HG03095 (cell line): ENCODE results near the gene TIMP2.
"Not testable (repeated sequence)": the region's sequence is repeated elsewhere in the genome, so short reads cannot be mapped to it uniquely, and the experiment has no call there.

Source experiments
- ATAC-seq: cut with Tn5 transposase; IDR thresholded peaks from one replicate; pipeline ENCODE4 v1.9.1; 2021; ENCODE audit warnings: moderate library complexity; ENCODE audit not compliant: unreplicated experiment

The TIMP2 gene

GRCh38 chr17:78933025-78933958 lies 8.1 kb upstream of the TIMP2 start:
- ATAC-seq = no peak

- no peak for ATAC-seq
Measured at GRCh38 chr17:78929908-78930775, 5.0 kb upstream of the TIMP2 start.

GRCh38 chr17:78925662-78926555 lies 722 bp upstream of the TIMP2 start:
- no peak for ATAC-seq

GRCh38 chr17:78924481-78925151 lies 571 bp downstream of the TIMP2 start:
- no peak for ATAC-seq

- no peak for ATAC-seq
Measured at GRCh38 chr17:78923660-78924453, 1.3 kb downstream of the TIMP2 start.

- no peak for ATAC-seq
Measured at GRCh38 chr17:78922816-78923498, 2.2 kb downstream of the TIMP2 start.

- ATAC-seq = no peak
Measured at GRCh38 chr17:78921437-78921971, 3.7 kb downstream of the TIMP2 start.

- ATAC-seq = no peak
Measured at GRCh38 chr17:78920528-78920927, 4.7 kb downstream of the TIMP2 start.

GRCh38 chr17:78919861-78920450 lies 5.2 kb downstream of the TIMP2 start:
- no peak for ATAC-seq

GRCh38 chr17:78918979-78919378 lies 6.2 kb downstream of the TIMP2 start:
- no peak for ATAC-seq

GRCh38 chr17:78917451-78918275 lies 7.5 kb downstream of the TIMP2 start:
- no peak for ATAC-seq

GRCh38 chr17:78915872-78916632 lies 9.1 kb downstream of the TIMP2 start:
- no peak for ATAC-seq

GRCh38 chr17:78913115-78913514 lies 12.1 kb downstream of the TIMP2 start:
- no peak for ATAC-seq

- ATAC-seq = no peak
Measured at GRCh38 chr17:78912082-78912481, 13.1 kb downstream of the TIMP2 start.

- ATAC-seq = not testable (repeated sequence)
Measured at GRCh38 chr17:78911543-78911942, 13.6 kb downstream of the TIMP2 start.

GRCh38 chr17:78910497-78911284 lies 14.5 kb downstream of the TIMP2 start:
- ATAC-seq = no peak
